ENCODE measurements around the gene DDX31. TPM values are rescaled to one million over a fixed set of nuclear protein-coding genes. Genes with fewer than 3 reads are reported as not detected.

DDX31 gene
- total RNA-seq, 1 experiment from 2014 or later, result 14.6 TPM

DNA sequence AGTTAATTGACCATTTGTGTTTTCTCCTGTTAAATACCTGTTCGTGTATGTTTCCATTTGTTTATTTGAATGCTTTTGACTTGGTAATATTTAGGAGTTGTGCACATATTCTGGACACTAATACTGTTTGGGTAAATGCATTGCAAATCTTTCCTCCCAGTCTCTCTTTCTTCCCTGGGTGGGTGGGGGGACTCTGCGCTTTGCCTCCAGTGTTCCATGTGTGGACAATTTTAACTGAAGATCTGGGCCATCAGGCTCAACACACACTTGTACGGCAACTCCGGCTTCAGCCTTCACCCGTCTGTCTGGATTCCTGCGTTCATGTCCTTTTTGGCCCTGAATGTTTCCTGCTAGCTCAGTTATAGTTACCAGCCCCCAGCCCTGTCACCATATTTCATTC, 40.5 kb upstream of the DDX31 start:
- no peak overlapping the region for H3K27ac ChIP-seq (ENCODE audit: low read length)
- H2AFZ ChIP-seq (ENCODE audit: low read length), result no peak overlapping the region
- no peaks in the 10 kb centered on the region for H4K20me1 ChIP-seq (ENCODE audit: low read length)
- ATAC-seq (no peak), DNase-seq (no peak)
- TF ChIP-seq, protein P1, sequence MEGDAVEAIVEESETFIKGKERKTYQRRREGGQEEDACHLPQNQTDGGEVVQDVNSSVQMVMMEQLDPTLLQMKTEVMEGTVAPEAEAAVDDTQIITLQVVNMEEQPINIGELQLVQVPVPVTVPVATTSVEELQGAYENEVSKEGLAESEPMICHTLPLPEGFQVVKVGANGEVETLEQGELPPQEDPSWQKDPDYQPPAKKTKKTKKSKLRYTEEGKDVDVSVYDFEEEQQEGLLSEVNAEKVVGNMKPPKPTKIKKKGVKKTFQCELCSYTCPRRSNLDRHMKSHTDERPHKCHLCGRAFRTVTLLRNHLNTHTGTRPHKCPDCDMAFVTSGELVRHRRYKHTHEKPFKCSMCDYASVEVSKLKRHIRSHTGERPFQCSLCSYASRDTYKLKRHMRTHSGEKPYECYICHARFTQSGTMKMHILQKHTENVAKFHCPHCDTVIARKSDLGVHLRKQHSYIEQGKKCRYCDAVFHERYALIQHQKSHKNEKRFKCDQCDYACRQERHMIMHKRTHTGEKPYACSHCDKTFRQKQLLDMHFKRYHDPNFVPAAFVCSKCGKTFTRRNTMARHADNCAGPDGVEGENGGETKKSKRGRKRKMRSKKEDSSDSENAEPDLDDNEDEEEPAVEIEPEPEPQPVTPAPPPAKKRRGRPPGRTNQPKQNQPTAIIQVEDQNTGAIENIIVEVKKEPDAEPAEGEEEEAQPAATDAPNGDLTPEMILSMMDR (conservative IDR thresholded peaks at IDR 0.05; ENCODE audit: low read depth, low read length), result no peak
- TF ChIP-seq EZH2 (IDR thresholded peaks at IDR 0.05; ENCODE audit: low read length, unreplicated experiment) (no peak), EZH2phosphoT487 (IDR thresholded peaks at IDR 0.05; ENCODE audit: borderline replicate concordance, low read length) (no peak)
- POLR2A ChIA-PET (ENCODE audit: unreplicated experiment), result no interaction called here
- intact Hi-C loops (cut with micrococcal nuclease), result no loop called here
- no peak overlapping the region for H3K4me3 ChIP-seq (ENCODE audit: low read length)
- H3K9me2 ChIP-seq (replicated peaks; ENCODE audit: low read length), result no peaks in the 10 kb centered on the region
- H3K9ac ChIP-seq (ENCODE audit: low read length), result no peak overlapping the region
- no peaks in the 10 kb centered on the region for H3K79me2 ChIP-seq (ENCODE audit: low read length)
- H3K9me3 ChIP-seq (ENCODE audit: low read length), result no peaks in the 10 kb centered on the region
- no peaks in the 10 kb centered on the region for H3K4me1 ChIP-seq (ENCODE audit: insufficient read depth, low read length)
- H3K27me3 ChIP-seq (ENCODE audit: low read length), result no peaks in the 10 kb centered on the region
- CTCF ChIA-PET, result no interaction called here
- no peaks in the 10 kb centered on the region for H3K36me3 ChIP-seq (ENCODE audit: low read depth, low read length)
- H3F3A ChIP-seq (ENCODE audit: low read length, unreplicated experiment), result no peaks in the 10 kb centered on the region
- no TSS peak for BruUV-seq (replicated peaks)
- no peak overlapping the region for H3K4me2 ChIP-seq (ENCODE audit: low read length)

DNA sequence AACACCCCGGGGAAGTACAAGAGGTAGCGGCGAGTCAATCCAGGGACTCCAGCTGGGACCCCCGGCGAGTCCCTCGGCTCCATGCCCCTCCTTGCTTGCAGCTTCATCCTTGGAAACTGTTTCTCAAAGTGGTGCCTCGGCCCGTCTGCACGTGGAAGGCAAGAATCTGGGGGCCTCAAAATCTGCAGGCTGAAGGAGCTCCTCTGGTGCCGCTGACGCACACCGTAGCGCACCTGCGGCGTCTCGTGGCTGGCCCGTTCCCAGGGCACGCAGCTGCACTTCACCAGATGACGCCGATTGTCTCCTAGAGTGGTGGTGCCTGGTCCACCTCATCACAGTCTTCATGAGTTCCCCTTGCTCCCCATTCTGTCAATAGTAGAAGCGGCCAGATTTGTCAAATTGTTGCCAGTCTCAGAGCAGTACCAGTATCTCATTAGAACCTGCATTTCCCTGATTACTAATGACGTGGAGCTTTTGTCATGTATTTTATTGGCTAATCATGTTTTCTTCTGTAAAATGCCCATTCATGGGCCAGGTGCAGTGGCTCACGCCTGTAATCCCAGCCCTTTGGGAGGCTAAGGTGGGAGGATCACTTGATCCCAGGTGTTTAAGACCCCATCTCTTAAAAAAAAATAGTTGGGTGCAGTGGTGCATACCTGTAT, 39.1 kb upstream of the DDX31 start:
- ChIA-PET POLR2A (ENCODE audit: unreplicated experiment) (no interaction called here), CTCF (no interaction called here)
- no peaks in the 10 kb centered on the region for H3K9me2 ChIP-seq (replicated peaks; ENCODE audit: low read length)
- H3K9me3 ChIP-seq (ENCODE audit: low read length), result no peaks in the 10 kb centered on the region
- H3K79me2 ChIP-seq (ENCODE audit: low read length), result no peaks in the 10 kb centered on the region
- no peak overlapping the region for H3K9ac ChIP-seq (ENCODE audit: low read length)
- no peaks in the 10 kb centered on the region for H3F3A ChIP-seq (ENCODE audit: low read length, unreplicated experiment)
- H3K4me1 ChIP-seq (ENCODE audit: insufficient read depth, low read length), result no peaks in the 10 kb centered on the region
- H3K4me3 ChIP-seq (ENCODE audit: low read length), result no peak overlapping the region
- no peaks in the 10 kb centered on the region for H4K20me1 ChIP-seq (ENCODE audit: low read length)
- intact Hi-C loops (cut with micrococcal nuclease), result no loop called here
- DNase-seq, result no peak
- no TSS peak for BruUV-seq (replicated peaks)
- no peaks in the 10 kb centered on the region for H3K36me3 ChIP-seq (ENCODE audit: low read depth, low read length)
- no peaks in the 10 kb centered on the region for H3K27me3 ChIP-seq (ENCODE audit: low read length)
- no peak overlapping the region for H2AFZ ChIP-seq (ENCODE audit: low read length)
- no peak overlapping the region for H3K4me2 ChIP-seq (ENCODE audit: low read length)
- no peak overlapping the region for H3K27ac ChIP-seq (ENCODE audit: low read length)
- no peak for ATAC-seq
- TF ChIP-seq, protein P1 (conservative IDR thresholded peaks at IDR 0.05; ENCODE audit: low read depth, low read length), result no peak
- TF ChIP-seq EZH2 (IDR thresholded peaks at IDR 0.05; ENCODE audit: low read length, unreplicated experiment) (no peak), EZH2phosphoT487 (IDR thresholded peaks at IDR 0.05; ENCODE audit: borderline replicate concordance, low read length) (no peak)

DNA sequence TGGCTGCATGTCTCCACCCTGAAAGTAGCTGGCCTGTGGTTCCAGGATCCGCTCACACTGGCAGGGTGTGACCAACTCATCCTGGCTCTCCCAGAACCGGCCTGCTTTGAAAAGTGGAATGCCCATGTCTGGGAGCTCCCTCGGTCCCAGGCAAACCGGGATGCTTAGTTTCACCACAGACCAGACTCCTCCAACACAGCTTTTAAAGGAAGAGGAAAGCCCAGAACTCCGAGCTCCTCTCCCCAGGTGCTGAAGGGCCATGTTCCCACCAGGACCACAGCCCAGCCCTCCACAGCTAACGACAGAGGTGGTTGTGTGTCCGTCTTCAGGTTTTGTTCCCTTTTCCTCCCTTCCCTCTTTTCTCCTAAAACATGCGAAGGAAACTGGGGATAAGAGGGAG, 38.5 kb upstream of the DDX31 start:
- no peaks in the 10 kb centered on the region for H3K27me3 ChIP-seq (ENCODE audit: low read length)
- CTCF ChIA-PET, result no interaction called here
- intact Hi-C loops (cut with micrococcal nuclease), result no loop called here

More for the DNA sequence above, 38.5 kb upstream of the DDX31 start:
- no peak overlapping the region for H3K4me2 ChIP-seq (ENCODE audit: low read length)
- no peaks in the 10 kb centered on the region for H4K20me1 ChIP-seq (ENCODE audit: low read length)
- POLR2A ChIA-PET (ENCODE audit: unreplicated experiment), result no interaction called here
- H3K79me2 ChIP-seq (ENCODE audit: low read length), result no peaks in the 10 kb centered on the region
- H2AFZ ChIP-seq (ENCODE audit: low read length), result no peak overlapping the region
- no peak overlapping the region for H3K9ac ChIP-seq (ENCODE audit: low read length)
- ATAC-seq (no peak), DNase-seq (no peak)
- H3K27ac ChIP-seq (ENCODE audit: low read length), result no peak overlapping the region
- no peaks in the 10 kb centered on the region for H3K9me2 ChIP-seq (replicated peaks; ENCODE audit: low read length)
- no peak for TF ChIP-seq EZH2 (IDR thresholded peaks at IDR 0.05; ENCODE audit: low read length, unreplicated experiment)
- TF ChIP-seq, protein P1 (conservative IDR thresholded peaks at IDR 0.05; ENCODE audit: low read depth, low read length), result no peak
- TF ChIP-seq EZH2phosphoT487 (IDR thresholded peaks at IDR 0.05; ENCODE audit: borderline replicate concordance, low read length), result no peak
- H3K9me3 ChIP-seq (ENCODE audit: low read length), result no peaks in the 10 kb centered on the region; the same call in 1 of the 2 replicates
- 0 out of 2 replicates have a peak, but pooled peaks cover under 1% of the 10 kb centered on the region for H3K4me1 ChIP-seq (ENCODE audit: insufficient read depth, low read length)
- no peaks in the 10 kb centered on the region for H3K36me3 ChIP-seq (ENCODE audit: low read depth, low read length)
- no peak overlapping the region for H3K4me3 ChIP-seq (ENCODE audit: low read length)
- no TSS peak for BruUV-seq (replicated peaks)
- peaks cover under 1% of the 10 kb centered on the region for H3F3A ChIP-seq (ENCODE audit: low read length, unreplicated experiment)
